HG03135 (cell line): ENCODE measurements around the gene IQSEC1.

Experiments used
- ATAC-seq: cut with Tn5 transposase; IDR thresholded peaks from one replicate; pipeline ENCODE4 v1.9.1; 2021; ENCODE audit warnings: mild to moderate bottlenecking, moderate library complexity; ENCODE audit not compliant: unreplicated experiment

The IQSEC1 gene

DNA sequence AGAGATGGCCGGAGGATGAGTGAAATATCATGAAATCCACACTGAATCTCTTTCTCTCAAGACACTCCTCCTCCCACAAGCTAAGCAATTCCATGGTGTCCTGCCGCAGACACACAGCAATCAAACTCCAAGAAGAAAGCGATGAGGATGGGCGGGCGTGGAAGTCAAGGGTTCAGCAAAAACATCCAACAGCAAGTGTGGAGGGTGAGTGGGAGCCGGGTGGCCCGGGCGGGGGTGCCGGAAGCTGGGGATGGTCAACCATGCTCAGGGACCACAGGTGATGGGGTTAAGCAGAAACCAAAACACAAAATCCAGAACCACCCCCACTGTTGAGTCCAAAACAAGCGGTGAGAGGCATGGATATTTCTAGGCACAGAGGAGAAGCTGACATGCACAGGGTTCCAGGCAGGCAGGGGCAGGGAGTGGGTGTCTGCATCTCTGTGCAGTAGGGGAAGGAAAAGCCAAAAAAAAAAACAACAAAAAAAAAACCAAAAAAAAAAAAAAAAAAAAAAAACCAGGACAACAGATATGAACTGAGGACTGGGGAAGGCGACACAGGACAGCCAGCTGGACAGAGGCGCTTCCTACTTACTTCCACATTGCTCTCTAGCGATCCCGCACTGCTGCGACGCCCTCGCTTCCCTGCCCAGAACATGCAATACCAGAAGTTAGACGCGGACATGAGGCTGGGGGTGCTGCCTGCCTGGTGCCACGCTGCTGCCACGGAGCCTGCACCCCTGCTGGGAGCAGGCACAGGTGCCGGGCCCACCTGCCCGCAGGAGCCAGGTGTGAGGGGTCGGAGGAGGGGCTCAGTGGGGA is 170.8 kb downstream of the IQSEC1 start:
- ATAC-seq = no peak

GRCh38 chr3:12901623-12902045 is 171.6 kb downstream of the IQSEC1 start:
- ATAC-seq = no peak

DNA sequence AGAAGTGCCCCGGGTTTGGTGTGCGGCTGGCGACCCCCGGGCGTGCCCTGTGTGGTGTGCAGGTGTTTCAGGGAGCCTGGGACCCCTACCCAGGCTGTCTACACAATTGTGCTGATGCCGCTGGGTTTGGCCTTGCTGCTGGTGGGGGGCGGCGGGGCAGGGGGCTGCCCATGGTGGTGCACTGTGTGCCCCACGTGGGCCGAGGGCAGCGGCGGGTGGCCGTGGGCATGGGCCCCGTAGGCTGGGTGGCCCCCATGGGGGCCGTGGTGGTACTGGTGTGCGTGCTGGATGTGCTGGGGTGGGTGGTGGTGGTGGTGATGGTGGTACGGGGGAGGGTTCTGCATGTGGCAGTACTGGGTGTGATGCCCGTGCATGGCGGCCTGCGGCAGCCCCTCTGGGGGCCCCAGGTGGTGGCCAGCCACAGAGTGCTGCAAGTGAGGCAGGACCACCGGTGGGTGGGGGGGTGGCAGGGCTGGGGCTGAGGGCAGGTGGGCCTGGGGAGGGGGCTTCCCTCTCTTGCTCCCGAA is 172.3 kb downstream of the IQSEC1 start:
- no peak for ATAC-seq

DNA sequence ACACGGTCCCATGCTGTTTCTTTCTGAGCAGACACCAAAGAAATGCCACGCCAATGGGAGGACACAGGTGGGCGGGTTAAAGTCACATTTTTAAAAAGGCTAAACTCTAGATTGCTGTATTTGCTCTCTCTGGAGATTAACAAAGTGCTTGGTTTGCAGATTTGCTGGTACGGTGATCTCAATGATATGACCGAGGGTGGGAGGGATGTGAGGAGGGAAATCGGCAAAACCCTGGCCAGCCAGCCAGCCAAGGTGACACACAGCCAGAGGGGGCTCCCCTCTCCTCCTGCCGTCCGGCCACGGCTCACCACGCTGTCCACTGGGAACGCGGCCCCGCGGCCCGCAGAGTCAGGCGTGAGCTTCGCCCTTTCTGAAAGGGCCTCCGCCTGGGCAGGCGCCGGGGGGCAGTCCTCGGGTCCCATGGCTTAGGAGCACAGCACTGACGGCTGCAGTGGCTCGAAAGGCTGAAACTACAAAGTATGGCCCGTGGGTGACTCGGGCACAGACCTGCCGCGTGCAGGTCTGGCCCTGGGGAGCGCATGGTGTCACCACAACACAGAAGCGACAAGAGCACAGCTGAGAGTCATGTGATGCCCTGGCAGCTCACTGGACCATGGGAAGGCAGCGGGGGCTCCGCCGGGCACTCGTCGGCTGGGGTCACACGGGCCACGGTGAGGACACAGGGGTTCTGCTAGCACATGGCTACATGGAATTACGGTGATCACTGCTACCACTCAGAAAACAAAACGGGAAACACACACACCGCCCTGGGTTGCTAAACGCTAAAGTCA is 174.1 kb downstream of the IQSEC1 start:
- ATAC-seq = no peak

DNA sequence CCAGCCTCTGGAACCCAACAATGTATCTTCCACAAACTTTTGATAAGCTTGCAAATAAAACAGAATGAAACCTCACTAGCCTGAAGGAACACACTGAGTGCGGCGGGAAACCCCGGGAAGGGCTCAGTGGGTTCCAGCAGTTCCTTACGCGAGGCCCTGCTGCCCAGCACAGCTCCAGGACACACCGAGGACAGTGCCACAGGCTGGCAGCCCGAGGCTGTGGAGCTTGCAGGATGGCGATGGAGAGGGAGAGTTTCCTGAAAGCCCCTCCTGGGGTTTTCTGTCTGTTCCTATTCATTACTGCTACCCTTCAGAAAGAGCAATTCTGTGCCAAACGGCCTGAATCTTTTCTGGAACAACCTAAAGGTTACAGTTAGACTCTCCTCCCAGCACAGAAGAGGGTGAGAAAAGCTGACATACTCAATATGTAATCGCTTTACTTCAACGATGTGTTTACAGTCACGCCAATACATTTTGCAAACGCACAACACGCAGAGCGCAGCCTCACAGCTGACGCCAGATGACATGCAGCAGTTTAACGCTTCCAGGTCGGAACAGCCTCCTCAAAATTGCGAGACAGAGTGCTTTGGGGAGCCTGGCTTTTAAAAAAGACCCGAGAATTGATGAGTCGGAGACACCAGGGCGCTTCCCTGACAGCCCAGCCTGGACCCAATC is 174.8 kb downstream of the IQSEC1 start:
- no peak for ATAC-seq

GRCh38 chr3:12897381-12898289 is 175.6 kb downstream of the IQSEC1 start:
- no peak for ATAC-seq

DNA sequence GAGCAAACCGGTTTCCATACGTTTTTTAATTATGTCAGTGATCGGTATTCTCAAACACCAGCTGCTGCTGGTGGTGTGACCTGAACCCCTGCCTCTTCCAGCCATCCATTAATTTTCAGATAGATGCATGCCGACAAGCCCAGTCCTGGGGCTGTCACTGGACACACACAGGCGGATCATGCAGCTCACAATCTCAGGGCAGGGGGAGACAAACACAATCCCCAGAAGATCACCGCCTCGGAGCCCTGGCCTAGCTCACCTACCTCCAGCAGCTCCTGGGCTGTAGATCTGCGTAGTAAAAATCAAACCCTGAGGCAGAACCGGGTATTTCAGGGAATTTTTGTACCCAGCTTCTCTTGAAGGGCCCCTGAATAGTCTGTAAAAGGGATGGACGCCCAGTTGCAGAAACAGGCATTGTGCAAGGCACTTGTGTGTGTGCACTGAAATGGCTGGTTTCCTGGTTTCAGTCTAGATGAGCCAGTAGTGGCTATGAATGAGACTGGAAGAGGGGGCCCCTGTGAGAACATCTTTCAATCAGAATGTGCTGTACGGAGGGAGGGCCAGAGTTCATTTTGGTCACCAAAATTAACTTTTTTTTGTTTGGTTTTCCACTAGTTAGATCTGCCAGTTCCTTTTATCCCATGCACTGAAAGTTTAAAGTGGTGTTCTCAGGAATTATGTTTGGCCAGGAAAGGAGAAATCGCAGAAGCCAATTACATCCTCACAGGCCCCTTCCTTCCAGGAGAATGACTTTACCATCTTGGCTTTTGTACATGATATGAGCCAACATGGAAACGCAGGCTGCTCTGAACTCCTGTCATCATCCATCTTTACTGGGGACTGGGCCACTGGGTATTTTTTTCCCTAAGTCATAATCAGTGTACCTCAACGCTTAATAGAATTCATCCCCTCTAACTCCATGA is 176.9 kb downstream of the IQSEC1 start:
- no peak for ATAC-seq

DNA sequence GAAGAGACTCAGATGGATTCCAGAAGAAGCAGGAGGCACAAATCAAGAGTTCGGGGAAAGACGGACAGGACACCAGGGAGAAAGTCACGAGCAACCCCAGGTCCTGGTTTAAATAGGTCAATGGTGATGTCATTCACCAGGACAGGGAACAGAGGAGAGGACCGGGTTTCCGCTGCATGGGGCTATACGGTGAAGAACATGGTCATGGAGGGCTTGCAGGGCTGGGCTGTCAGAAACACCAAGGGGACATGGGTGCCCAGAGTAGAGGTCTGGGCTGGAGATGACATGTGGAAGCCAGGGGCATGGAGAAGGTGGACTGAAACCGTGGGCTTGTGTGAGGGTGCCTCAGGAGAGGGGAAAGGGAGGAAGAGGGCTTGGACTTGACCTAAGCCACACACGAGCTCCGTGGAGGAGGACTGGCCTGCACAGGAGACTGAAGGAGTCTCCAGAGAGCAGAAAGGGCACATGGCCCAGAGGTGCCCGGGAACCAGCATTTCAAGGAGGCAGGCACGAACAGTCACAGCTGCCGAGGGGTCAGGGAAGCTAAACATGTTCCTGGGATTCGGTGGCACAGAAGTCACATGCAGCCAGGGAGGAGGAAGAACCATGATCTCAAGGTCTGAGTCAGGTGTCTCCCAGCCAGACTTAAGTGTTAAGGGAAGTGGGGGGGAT is 177.7 kb downstream of the IQSEC1 start:
- no peak for ATAC-seq

DNA sequence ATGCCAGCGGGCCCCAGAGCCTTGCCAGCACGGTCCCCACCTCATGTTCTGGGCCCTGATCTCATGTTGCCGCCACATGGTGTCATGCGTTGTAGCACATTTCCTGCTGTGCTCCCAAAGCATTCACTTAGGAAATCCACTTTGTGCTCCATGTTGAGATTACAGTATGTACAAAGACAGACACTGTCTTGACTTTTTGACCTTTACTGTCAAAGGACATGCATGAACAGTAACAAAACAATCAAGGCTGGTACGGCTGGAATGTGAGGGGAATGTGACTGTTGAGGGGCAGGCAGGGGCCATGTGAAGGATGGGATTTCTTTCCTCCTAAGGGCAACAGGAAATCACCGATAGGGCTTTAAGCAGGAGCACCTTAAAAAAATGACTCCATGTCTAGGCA is 178.6 kb downstream of the IQSEC1 start:
- ATAC-seq = no peak

- ATAC-seq = no peak
Measured at GRCh38 chr3:12893852-12894251, 179.4 kb downstream of the IQSEC1 start.

DNA sequence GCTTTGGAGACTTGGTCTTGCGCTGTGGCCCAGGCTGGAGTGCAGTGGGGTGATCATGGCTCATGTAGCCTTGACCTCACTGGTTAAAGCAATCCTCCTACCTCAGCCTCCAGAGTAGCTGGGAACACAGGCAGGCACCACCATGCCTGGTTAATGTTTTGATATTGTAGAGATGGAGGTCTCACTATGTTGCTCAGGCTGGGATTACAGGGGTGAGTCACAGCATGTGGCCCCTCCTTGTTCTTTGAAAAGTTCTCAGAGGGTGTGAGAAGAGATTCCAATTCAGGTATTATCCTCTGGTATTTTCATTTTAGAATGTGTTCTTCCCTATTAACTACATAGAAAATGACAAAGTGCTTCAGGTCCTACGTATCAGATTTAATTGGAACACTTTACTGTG is 180.0 kb downstream of the IQSEC1 start:
- ATAC-seq = no peak

DNA sequence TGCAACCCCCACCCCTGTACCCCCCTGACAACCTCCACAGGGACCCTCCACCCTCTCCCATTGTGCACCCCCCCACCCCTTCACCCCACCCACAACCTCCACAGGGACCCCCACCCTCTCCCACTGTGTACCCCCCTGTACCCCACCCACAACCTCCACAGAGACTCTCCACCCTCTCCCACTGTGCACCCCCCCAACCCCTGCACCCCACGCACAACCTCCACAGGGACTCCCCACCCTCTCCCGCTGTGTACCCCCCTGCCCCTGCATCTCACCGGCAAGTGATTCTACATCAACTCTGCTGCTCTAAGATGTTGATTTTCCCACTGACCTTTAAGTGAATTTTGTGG is 180.4 kb downstream of the IQSEC1 start:
- no peak for ATAC-seq

GRCh38 chr3:12891985-12892839 is 181.0 kb downstream of the IQSEC1 start:
- ATAC-seq = no peak

- no peak for ATAC-seq
Measured at GRCh38 chr3:12891391-12891984, 181.7 kb downstream of the IQSEC1 start.

DNA sequence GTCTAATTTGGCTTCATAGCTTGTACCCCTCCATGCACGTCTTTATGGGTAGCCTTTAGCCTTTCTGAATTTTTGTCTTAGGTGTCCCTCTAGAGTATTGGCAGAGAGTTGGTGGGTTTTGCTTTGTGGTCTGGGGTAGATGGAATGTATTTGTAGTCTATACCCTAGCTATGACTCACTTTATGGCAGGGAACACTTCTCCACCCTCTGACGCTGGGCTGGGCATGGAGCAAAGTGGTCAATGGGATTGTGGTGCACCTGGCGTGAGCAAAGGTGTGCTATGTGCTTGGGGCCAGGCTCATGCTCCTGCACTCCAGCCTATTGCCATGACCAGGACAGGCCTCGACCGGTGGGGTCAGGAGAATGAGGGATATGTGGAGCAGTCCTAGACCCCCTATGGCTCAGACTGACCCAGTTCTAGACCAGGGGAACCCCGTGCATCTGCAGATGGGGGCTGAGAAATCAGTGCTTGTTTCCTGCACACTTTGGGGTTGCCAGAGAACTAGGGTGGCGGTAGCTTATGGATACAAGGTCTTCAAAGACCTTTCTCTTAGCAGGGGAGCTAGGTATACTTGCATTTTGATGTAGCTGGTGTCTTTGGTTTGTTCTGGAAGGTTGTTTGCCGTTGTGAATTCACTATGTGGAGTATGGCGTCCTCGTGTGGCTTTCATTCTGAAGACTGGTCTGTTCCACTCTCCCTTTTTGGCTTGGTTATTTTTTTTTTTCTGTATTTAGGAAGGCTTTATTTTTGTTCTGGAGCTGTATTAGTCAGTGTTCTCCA is 182.4 kb downstream of the IQSEC1 start:
- no peak for ATAC-seq

DNA sequence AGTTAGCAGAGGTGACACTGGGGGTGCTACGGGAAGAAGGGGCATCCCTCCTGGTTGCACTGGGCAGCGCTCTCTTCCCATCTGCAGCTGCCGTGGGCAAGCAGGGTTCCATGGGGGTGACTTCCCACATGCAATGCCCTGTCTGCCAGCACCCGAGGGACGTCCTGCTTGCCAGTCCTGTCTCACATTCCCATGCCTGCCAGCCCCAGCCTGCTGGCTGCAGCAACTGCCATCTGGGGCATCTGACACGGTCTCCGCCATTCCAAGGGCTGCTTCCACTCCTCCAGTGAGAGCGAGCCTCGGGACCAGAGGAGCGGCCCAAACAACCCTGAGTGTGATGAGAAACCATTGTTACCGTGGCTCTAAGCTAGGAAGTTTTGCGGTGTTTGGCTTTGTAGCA is 186.5 kb downstream of the IQSEC1 start:
- no peak for ATAC-seq
